Dendritic cell treated with granulocyte-macrophage colony-stimulating factor and Interleukin-4, amounts not matched to agents 40 ng/mL and 50 ng/mL, for 4 days (primary cell): ENCODE measurements around the gene ATCAY.

Experiments used
- H3K27ac Mint-ChIP-seq: one replicate; pipeline ENCODE4 v1.8.0; 2022; ENCODE audit warnings: mild to moderate bottlenecking, mixed read lengths
- H3K27me3 Mint-ChIP-seq: one replicate; pipeline ENCODE4 v1.8.0; 2022; ENCODE audit warnings: mild to moderate bottlenecking, mixed read lengths
- H3K36me3 Mint-ChIP-seq: one replicate; pipeline ENCODE4 v1.8.0; 2022; ENCODE audit warnings: low read depth, mixed read lengths
- H3K4me1 Mint-ChIP-seq: one replicate; pipeline ENCODE4 v1.8.0; 2022; ENCODE audit warnings: low read depth, mixed read lengths
- H3K4me3 Mint-ChIP-seq: one replicate; pipeline ENCODE4 v1.8.0; 2022; ENCODE audit warnings: mild to moderate bottlenecking, moderate library complexity, mixed read lengths
- H3K9me3 Mint-ChIP-seq: one replicate; pipeline ENCODE4 v1.8.0; 2022; ENCODE audit warnings: mixed read lengths
- intact Hi-C: fragments of 100-400 bp; cut with micrococcal nuclease; formaldehyde crosslinking; loops from one replicate; pipeline ENCODE4 v1.15.0; 2022

ATCAY gene

DNA sequence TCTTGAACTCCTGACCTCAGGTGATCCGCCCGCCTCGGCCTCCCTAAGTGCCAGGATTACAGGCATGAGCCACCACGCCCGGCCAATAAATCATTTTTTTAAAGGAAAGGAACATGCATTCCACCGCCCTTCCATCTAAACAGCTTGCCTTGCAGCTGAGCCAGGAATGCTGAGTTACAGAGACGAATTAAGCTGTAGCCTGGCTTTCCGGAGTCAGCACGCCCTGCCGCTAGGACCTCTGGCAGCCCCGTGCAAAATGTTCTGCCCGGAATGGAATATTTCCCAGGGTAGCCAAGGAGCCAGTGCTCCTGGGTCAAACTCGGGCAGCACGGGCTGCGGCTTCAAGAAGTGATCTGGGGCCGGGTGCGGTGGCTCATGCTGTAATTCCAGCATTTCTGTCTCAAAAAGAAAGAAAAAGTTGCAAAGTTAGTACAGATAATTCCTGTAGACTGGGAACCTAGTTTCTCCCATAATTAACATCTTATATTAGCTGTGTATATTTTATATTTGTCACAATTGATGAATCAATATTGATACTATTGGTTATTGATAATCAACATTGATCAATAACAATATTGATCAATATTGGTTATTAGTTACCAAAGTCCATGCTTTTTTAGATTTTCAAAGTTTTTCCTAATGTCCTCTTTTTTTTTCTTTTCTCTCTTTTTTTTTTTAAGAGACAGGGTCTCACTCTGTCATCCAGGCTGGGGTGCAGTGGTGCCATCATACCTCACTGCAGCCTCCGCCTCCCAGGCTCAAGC, 19.2 kb downstream of the ATCAY start:
- H3K27me3 Mint-ChIP-seq, result peaks cover 1% of the 10 kb centered on the region
- H3K4me1 Mint-ChIP-seq, result no peaks in the 10 kb centered on the region
- intact Hi-C loops, result no loop called here
- H3K4me3 Mint-ChIP-seq, result no peak overlapping the region
- no peak overlapping the region for H3K27ac Mint-ChIP-seq
- no peaks in the 10 kb centered on the region for H3K36me3 Mint-ChIP-seq
- no peaks in the 10 kb centered on the region for H3K9me3 Mint-ChIP-seq

DNA sequence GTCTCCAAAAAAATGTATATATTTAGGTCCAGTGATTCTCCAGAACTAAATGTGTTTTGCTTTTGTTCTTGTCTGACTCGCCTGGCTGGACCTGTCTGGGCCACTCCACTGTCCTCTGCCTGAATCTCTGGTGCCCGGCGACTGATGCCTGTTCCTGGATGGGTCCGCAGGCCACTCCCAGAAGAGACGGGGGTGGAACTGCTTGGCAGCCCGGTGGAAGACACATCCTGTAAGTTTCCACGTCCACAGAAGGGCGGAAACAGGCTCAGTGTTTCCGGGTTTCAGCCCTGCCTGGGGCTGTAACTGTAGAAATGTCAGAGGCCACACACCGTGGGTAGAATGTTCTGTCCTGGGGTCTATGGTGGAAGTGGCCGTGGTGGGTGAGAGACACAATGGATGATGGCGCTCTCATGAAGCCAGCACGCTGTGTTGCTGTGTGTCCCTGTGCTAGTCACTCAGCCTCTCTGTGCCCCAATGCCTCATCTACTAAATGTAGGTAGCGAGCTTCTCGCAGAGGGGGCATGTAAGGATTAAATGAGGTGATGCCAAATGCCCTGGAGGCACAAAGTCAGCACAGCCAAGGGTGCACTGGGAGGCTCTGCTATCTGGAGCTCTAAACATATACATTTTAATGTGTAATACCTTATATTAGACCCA, 22.0 kb downstream of the ATCAY start:
- H3K27ac Mint-ChIP-seq, result no peak overlapping the region
- H3K9me3 Mint-ChIP-seq, result no peaks in the 10 kb centered on the region
- intact Hi-C loops, result no loop called here
- H3K27me3 Mint-ChIP-seq, result peaks cover 5% of the 10 kb centered on the region
- H3K4me3 Mint-ChIP-seq, result no peak overlapping the region
- H3K4me1 Mint-ChIP-seq, result no peaks in the 10 kb centered on the region
- no peaks in the 10 kb centered on the region for H3K36me3 Mint-ChIP-seq

DNA sequence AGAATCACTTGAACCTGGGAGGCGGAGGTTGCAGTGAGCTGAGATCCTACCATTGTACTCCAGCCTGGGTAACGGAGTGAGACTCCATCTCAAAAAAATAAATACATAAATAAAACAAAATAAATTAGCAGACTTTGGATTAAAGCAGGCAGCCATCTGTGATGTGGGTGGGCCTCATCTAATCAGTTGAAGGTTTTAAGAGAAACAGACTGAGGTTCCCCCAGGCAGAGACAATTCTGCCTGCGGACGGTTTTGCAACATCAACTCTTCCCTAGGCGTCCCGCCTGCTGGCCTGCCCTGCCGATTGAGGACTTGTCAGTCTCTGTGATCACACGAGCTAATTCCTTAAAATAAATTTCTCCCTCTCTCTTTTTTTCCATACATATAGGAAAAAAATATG, 23.7 kb downstream of the ATCAY start:
- H3K9me3 Mint-ChIP-seq, result no peaks in the 10 kb centered on the region
- no peak overlapping the region for H3K27ac Mint-ChIP-seq
- H3K4me1 Mint-ChIP-seq, result no peaks in the 10 kb centered on the region
- peaks cover 7% of the 10 kb centered on the region for H3K27me3 Mint-ChIP-seq
- no peaks in the 10 kb centered on the region for H3K36me3 Mint-ChIP-seq
- intact Hi-C loops, result no loop called here
- H3K4me3 Mint-ChIP-seq, result no peak overlapping the region

DNA sequence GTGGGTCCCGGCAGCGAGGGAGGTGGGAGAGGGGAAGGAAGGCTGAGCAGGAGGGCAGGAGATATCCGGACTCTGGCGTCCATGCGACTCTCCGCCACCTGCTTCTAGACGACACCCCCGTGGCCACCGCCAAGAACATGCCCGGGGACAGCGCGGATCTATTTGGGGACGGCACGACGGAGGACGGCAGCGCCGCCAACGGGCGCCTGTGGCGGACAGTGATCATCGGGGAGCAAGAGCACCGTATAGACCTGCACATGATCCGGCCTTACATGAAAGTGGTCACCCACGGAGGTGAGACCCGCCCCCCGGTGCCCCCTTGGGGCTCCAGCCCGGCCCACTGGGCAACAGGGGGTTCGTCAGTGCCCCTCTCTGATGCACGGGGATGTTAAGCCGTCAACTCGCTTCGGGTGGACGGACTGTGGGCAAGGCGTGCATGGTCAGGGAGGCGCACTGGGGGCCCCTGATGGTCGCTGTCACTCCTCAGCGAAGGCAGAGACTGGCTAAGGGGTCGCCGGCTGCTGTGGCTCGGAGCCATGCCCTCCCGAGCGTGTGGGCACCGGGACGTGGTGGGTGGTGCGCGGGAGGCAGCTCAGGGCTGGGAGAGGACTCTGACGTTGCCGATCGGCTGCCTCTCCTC, 27.3 kb downstream of the ATCAY start:
- peaks cover 9% of the 10 kb centered on the region for H3K27me3 Mint-ChIP-seq
- H3K36me3 Mint-ChIP-seq, result no peaks in the 10 kb centered on the region
- no peaks in the 10 kb centered on the region for H3K4me1 Mint-ChIP-seq
- no peak overlapping the region for H3K27ac Mint-ChIP-seq
- intact Hi-C loops, result no loop called here
- H3K4me3 Mint-ChIP-seq, result no peak overlapping the region
- H3K9me3 Mint-ChIP-seq, result peaks cover 9% of the 10 kb centered on the region

DNA sequence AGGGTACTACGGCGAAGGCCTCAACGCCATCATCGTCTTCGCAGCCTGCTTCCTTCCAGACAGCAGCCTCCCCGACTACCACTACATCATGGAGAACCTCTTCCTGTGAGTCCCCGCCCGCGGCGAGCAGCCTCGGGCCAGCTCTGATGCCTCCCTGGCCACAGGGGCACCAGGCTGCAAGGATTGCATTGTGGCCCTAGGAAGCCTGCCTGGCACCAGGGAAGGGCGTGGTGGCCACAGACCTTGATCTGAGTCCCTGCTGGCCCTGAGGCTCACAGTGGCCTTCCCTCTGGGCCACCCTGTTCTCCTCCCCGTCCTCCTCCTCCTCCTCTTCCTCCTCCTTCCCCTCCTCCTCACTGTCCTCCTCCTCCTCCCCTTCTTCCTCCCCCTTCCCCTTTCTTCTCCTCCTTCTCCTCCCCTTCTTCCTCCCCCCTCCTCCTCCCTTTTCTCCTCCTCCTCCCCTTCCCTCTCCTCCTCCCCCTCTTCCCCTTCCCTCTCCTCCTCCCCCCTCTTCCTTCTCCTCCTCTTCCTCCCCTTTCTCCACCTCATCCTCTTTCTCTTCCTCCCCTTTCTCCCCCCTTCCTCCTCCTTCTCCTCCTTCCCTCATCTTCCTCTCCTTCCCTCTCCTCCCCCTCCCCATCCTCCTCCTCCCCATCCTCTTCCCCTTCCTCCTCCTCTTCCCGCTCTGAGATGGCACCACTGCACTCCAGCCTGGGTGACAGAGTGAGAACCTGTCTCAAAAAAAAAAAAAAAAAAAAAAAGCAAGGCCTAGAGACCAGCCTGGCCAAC, 28.0 kb downstream of the ATCAY start:
- Mint-ChIP-seq H3K36me3 (no peaks in the 10 kb centered on the region), H3K4me1 (no peaks in the 10 kb centered on the region), H3K4me3 (no peak overlapping the region), H3K9me3 (peaks cover 9% of the 10 kb centered on the region), H3K27ac (no peak overlapping the region), H3K27me3 (peaks cover 9% of the 10 kb centered on the region)
- intact Hi-C loops, result no loop called here

DNA sequence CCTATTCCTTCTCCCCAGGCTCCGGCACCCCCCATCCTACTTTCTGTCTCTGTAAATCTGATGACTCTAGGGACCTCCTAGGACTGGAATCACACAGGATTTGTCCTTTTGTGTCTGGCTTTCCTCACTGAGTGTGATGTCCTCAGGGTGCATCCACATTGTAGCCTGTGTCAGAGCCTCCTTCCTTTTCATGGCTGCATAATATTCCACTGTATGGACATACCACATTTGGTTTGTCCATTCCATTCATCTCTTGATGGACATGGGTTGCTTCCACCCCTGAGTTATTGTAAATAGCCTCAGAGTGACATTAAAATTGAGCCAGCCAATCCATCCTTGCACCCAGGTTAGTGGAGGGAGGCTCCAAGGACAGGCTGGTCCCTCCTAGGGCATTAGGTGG, 29.6 kb downstream of the ATCAY start:
- H3K4me1 Mint-ChIP-seq, result no peaks in the 10 kb centered on the region
- H3K4me3 Mint-ChIP-seq, result no peak overlapping the region
- H3K27ac Mint-ChIP-seq, result no peak overlapping the region
- H3K9me3 Mint-ChIP-seq, result peaks cover 9% of the 10 kb centered on the region
- no peaks in the 10 kb centered on the region for H3K36me3 Mint-ChIP-seq
- peaks cover 9% of the 10 kb centered on the region for H3K27me3 Mint-ChIP-seq
- intact Hi-C loops, result no loop called here

DNA sequence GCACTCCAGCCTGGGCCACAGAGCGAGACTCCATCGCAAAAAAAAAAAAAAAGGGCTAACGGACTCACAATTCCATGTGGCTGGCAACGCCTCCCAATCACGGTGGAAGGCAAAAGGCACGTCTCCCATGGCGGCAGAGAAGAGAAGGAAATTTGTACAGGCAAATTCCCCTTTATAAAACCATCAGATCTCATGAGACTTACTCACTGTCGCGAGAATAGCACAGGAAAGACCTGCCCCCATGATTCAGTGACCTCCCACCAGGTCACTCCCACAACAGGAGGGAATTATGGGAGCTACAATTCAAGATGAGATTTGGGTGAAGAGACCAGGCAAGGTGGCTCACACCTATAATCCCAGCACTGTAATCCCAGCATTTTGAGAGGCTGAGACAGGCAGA, 33.7 kb downstream of the ATCAY start:
- Mint-ChIP-seq H3K27ac (no peak overlapping the region), H3K9me3 (peaks cover 9% of the 10 kb centered on the region), H3K4me1 (no peaks in the 10 kb centered on the region), H3K27me3 (peaks cover 7% of the 10 kb centered on the region), H3K4me3 (no peak overlapping the region), H3K36me3 (no peaks in the 10 kb centered on the region)
- intact Hi-C loops, result no loop called here

DNA sequence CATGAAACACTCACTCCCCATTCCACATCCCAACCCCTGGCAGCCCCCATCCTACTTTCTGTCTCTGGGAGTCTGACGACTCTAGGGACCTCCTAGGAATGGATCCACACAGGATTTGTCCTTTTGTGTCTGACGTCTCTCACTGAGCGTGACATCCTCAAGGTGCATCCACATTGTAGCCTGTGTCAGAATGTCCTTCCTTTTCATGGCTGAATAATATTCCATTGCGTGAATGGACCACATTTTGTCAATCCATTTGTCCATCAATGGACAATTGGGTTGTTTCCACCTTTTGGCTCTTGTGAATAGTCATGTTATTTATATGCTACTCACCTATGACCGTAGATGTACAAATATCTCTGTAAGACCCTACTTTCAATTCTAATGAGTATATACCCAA, 35.5 kb downstream of the ATCAY start:
- H3K4me3 Mint-ChIP-seq, result no peak overlapping the region
- H3K27ac Mint-ChIP-seq, result no peak overlapping the region
- H3K9me3 Mint-ChIP-seq, result no peaks in the 10 kb centered on the region
- H3K36me3 Mint-ChIP-seq, result no peaks in the 10 kb centered on the region
- H3K27me3 Mint-ChIP-seq, result peaks cover 7% of the 10 kb centered on the region
- intact Hi-C loops, result no loop called here
- no peaks in the 10 kb centered on the region for H3K4me1 Mint-ChIP-seq

DNA sequence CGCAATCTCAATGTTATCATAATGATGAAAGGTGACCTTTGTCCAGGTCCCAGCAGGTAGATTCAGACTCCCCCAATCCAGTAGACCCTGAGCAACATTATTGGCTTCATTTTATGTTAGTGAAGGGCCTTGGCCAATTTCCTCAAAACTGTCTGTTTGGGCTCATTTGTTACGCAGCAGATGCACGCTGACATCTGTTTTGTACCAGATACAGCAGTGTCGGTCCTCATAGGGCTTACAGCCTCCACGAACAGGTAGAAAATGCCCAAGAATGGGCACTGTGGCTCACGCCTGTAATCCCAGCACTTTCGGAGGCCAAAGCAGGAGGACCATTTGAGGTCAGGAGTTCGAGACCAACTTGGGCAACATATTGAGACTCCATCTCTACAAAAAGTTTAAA, 39.3 kb downstream of the ATCAY start:
- Mint-ChIP-seq H3K36me3 (no peaks in the 10 kb centered on the region), H3K27me3 (peaks cover 7% of the 10 kb centered on the region), H3K4me3 (no peak overlapping the region), H3K4me1 (no peaks in the 10 kb centered on the region), H3K9me3 (peaks cover 22% of the 10 kb centered on the region), H3K27ac (no peak overlapping the region)
- intact Hi-C loops, result no loop called here

DNA sequence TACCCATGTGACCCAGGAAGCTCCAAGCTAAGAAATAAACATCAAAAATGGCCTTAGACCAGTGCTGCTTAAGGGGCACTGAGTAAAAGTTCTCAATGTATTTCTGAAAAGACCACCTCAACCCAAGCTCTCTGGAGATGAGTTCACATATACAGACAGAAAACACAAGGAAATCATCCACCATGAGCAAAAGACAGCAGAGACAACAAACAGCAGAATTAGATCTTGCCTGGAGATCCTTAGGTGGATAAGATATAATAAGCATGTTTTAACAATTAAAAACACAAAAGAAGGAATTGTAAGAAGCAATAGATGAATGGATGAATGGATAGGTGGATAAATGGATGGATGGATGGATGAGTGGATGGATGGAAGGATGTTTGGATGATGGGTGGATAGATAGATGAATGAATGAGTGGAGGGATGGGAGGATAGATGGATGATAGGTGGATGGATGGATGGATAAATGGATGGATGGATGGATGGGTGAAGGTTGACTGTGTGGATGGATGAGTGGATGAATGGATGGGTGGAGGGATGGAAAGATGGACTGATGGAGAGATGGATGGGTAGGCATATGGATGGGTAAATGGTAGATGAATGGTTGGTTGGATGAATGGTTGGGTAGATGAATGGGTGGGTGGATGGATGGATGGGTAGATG, 42.7 kb downstream of the ATCAY start:
- Mint-ChIP-seq H3K27ac (no peak overlapping the region), H3K27me3 (peaks cover 2% of the 10 kb centered on the region), H3K36me3 (no peaks in the 10 kb centered on the region), H3K4me3 (no peak overlapping the region), H3K9me3 (peaks cover 24% of the 10 kb centered on the region), H3K4me1 (no peaks in the 10 kb centered on the region)
- intact Hi-C loops, result no loop called here

DNA sequence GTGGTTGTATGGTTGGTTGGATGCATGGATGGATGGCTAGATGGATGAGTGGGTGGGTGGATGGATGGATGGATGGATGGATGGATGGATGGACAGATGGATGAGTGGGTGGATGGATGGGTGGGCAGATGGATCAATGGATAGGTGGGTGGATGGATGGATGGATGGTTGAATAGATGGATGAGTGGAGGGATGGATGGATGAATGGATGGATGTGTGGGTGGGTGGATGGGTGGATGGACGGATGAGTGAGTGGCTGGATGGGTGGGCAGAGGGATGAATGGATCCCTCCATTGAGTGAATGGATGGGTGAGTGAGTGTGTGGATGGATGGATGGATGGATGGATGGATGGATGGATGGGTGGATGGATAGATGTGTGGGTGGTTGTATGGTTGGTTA, 43.4 kb downstream of the ATCAY start:
- peaks cover 24% of the 10 kb centered on the region for H3K9me3 Mint-ChIP-seq
- H3K27me3 Mint-ChIP-seq, result peaks cover 2% of the 10 kb centered on the region
- H3K4me3 Mint-ChIP-seq, result no peak overlapping the region
- H3K36me3 Mint-ChIP-seq, result no peaks in the 10 kb centered on the region
- H3K4me1 Mint-ChIP-seq, result no peaks in the 10 kb centered on the region
- no peak overlapping the region for H3K27ac Mint-ChIP-seq
- intact Hi-C loops, result no loop called here

DNA sequence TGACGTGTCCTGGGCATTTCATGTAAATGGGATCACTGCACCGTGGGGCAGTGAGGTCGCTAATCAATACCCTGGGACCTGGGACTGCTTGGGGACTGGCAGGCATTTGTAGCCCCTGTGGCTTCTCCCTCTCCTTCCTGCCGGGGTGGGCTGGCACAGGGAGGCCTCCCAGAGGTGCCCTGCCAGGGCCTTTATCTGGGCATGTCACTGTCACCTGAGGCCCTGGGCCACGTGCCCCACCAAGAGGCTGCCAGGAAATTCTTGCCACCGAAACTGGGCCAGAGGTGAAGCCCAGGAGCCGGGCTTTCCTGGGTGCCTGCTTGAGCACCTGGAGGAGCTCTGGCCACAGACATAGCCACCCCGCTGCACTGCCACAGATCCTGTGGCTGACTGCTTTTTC, 50.6 kb downstream of the ATCAY start:
- Mint-ChIP-seq H3K4me3 (no peak overlapping the region), H3K27ac (no peak overlapping the region), H3K36me3 (no peaks in the 10 kb centered on the region), H3K27me3 (peaks cover 44% of the 10 kb centered on the region), H3K4me1 (no peaks in the 10 kb centered on the region), H3K9me3 (no peaks in the 10 kb centered on the region)
- intact Hi-C loops, result no loop called here

DNA sequence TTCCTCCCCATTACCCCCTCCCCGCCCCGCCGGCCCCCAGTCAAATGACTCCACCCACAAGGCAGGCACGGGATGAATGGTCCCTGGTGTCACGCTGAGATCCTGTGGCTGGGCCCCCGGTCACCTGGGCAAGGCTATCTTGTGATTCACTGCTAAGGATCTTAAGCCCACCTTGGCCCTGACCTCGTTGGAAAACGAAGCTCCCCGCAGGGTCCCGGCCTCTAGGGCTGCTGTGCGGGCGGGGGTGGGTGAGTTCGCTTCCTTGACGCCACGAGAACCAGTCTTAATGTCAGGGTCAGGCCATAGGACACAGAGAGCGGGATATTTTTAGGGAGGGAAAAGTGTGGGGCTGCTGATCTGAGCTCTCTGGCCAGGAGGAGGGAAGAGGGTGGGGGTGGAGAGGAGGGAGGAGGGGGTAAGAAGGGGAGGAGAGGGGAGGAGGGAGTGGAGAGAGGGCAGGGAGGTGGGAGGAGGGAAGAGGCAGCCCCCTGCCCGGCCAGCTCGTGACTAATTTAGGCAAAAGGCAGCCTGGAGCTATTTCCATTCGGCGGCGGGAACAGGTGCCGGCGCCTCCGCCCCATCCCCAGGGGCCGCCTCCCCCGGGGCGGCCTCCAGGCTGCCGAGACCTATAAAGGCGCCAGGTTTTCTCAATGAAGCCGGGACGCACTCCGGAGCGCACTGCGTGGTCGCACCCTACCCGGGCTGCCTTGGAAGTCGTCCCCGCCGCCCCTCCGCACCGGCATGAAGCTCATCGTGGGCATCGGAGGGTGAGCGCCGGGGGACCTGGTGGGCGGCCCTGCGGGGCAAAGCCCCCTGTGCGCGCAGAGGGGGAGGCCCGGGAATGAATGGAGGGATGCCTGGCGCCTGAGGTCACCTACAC, 52.7 kb downstream of the ATCAY start, which contains the start of gene NMRK2:
Gene NMRK2, plus strand, starts transcription at position 139 of the 880 bp plus-strand sequence. Its CDS starts 603 bp downstream, at position 742.
- H3K9me3 Mint-ChIP-seq, result no peaks in the 10 kb centered on the region
- peaks cover 45% of the 10 kb centered on the region for H3K27me3 Mint-ChIP-seq
- no peaks in the 10 kb centered on the region for H3K4me1 Mint-ChIP-seq
- intact Hi-C loops, result no loop called here
- no peaks in the 10 kb centered on the region for H3K36me3 Mint-ChIP-seq
- H3K27ac Mint-ChIP-seq, result no peak within 1 kb of the TSS
- H3K4me3 Mint-ChIP-seq, result no peak within 1 kb of the TSS
